C4-2B (cell line): ENCODE results near the gene OR8B12.

ENCODE experiments used
- ZFX ChIP-seq: fragments of 450-650 bp; IDR thresholded peaks from 2 replicates; pipeline ENCODE4 v1.6.1; 2017
- TF ChIP-seq, protein P1 (sequence below): fragments of 450-650 bp; conservative IDR thresholded peaks from 2 replicates; pipeline ENCODE4 v1.5.1; 2017; ENCODE audit warnings: mild to moderate bottlenecking

DNA sequence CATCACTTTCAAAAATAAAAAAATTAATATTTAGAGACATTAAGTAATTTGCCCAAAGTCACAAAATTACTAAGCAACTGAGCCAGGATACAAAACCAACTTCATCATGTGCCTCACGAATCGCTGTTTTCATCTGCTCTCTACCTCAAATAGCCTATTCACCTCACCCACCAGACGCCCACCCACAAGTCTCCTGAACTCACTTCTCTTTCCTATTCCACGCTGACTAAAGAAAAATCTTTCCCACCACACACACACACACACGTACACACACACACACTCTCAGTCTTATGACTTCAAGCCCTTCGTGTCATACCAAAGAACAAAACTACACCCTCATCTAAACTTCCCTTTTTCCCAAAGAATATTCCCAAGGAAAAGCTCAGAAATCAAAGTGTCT lies 2.2 kb downstream of the OR8B12 start:
- TF ChIP-seq, protein P1, sequence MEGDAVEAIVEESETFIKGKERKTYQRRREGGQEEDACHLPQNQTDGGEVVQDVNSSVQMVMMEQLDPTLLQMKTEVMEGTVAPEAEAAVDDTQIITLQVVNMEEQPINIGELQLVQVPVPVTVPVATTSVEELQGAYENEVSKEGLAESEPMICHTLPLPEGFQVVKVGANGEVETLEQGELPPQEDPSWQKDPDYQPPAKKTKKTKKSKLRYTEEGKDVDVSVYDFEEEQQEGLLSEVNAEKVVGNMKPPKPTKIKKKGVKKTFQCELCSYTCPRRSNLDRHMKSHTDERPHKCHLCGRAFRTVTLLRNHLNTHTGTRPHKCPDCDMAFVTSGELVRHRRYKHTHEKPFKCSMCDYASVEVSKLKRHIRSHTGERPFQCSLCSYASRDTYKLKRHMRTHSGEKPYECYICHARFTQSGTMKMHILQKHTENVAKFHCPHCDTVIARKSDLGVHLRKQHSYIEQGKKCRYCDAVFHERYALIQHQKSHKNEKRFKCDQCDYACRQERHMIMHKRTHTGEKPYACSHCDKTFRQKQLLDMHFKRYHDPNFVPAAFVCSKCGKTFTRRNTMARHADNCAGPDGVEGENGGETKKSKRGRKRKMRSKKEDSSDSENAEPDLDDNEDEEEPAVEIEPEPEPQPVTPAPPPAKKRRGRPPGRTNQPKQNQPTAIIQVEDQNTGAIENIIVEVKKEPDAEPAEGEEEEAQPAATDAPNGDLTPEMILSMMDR = no peak
- TF ChIP-seq ZFX = no peak
